Adrenal gland (tissue), 5 donors: ENCODE data around the gene ATP5MC2.

Experiments
- POLR2A ChIP-seq, 2 donors: fragments of 450-650 bp; IDR thresholded peaks; one replicate each; pipeline ENCODE4 v1.6.1; 2017; ENCODE audit warnings: antibody characterized with exemption in 2 of 2, mild to moderate bottlenecking in 2 of 2, moderate library complexity in 1 of 2
- TF ChIP-seq, protein P1 (sequence below), 6 experiments: fragments of 450-650 bp in 4 of 6; fragments of 200-600 bp in 2 of 6; sonication (generic) in 1 of 6; IDR thresholded peaks; 1 replicate in 5 of 6; 2 replicates in 1 of 6; pipeline versions ENCODE4 v1.5.1 to v1.8.0; 2016 to 2021; ENCODE audit warnings: antibody characterized with exemption in 6 of 6, mild to moderate bottlenecking in 2 of 6, moderate library complexity in 1 of 6
- donor health status: DM: no; HTN: no; CAD: no.

- TF ChIP-seq, protein P1, sequence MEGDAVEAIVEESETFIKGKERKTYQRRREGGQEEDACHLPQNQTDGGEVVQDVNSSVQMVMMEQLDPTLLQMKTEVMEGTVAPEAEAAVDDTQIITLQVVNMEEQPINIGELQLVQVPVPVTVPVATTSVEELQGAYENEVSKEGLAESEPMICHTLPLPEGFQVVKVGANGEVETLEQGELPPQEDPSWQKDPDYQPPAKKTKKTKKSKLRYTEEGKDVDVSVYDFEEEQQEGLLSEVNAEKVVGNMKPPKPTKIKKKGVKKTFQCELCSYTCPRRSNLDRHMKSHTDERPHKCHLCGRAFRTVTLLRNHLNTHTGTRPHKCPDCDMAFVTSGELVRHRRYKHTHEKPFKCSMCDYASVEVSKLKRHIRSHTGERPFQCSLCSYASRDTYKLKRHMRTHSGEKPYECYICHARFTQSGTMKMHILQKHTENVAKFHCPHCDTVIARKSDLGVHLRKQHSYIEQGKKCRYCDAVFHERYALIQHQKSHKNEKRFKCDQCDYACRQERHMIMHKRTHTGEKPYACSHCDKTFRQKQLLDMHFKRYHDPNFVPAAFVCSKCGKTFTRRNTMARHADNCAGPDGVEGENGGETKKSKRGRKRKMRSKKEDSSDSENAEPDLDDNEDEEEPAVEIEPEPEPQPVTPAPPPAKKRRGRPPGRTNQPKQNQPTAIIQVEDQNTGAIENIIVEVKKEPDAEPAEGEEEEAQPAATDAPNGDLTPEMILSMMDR (IDR thresholded peaks at IDR 0.05): no peak
- TF ChIP-seq POLR2A (IDR thresholded peaks at IDR 0.05): no peak
Observed at GRCh38 chr12:53657041-53657440, 18.8 kb downstream of the ATP5MC2 start.
